ENCODE results near the gene SLC49A3. TPM values are rescaled to one million over a fixed set of nuclear protein-coding genes. Genes with fewer than 3 reads are reported as not detected.

The SLC49A3 gene
- total and polyA plus RNA-seq, 10 of the 15 experiments (the other 5 are each of a cell fraction or from before 2014, with no cell fraction given), result 0.09 to 0.85 (median 0.18) TPM; not detected in 4

DNA sequence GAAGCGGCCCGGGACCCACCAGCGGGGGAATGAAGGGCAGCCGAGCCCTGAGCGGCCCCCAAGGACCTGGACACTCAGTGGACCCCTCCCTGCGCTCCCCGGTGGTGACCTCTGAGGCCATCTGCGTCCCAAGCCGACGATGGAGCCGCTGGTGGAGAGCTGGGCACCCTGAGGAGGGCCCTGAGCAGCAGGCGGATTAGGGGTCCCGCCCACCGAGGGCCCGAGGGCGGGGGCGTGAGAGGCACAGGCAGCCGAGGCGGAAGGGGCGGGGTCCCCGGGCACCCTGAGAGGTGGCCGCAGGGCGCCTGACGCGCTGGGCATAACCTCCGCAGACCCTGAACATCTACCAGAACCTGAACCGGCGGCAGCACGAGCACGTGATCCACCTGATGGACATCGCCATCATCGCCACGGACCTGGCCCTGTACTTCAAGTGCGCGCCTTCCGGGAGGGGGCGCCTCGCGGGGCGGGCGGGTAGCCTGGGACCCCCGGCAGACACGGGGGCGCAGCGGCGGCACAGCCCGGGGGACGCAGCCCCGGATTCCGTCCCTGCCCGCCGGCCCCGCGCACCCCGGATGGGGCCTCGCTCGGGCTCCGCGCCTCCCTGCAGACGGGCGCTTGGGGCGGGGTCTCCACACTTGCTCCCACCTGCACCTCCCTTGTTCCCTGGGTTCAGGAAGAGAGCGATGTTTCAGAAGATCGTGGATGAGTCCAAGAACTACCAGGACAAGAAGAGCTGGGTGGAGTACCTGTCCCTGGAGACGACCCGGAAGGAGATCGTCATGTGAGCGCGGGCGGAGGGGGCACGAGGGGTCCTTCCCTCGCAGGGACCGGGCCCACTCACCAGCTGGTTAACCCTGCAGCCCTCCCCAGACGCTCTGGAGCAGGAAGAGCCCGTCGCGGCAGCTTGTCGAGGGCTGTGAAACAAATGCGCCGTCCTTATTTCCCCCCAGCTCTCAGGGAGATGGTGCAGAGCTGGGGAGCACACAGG is 25.2 kb downstream of the SLC49A3 start (continued):
- TF ChIP-seq IRF4 (IDR thresholded peaks at IDR 0.05; ENCODE audit: low read depth, low read length) (no peak), DPF2 (IDR thresholded peaks at IDR 0.05) (0 out of 2 replicates have a peak, but pooled peaks have one; percentile 39), SREBF2 (IDR thresholded peaks at IDR 0.05; ENCODE audit: low read length) (no peak), KDM1A (IDR thresholded peaks at IDR 0.05; ENCODE audit: borderline replicate concordance) (no peak), STAT1 (conservative IDR thresholded peaks at IDR 0.05) (no peak), CHD4 (IDR thresholded peaks at IDR 0.05) (no peak), CEBPB (IDR thresholded peaks at IDR 0.05; ENCODE audit: borderline replicate concordance in 1 of 2, low read depth in 2 of 2, low read length in 2 of 2) (no peak), HCFC1 (IDR thresholded peaks at IDR 0.05; ENCODE audit: low read length) (no peak)
- TF ChIP-seq, protein P1, sequence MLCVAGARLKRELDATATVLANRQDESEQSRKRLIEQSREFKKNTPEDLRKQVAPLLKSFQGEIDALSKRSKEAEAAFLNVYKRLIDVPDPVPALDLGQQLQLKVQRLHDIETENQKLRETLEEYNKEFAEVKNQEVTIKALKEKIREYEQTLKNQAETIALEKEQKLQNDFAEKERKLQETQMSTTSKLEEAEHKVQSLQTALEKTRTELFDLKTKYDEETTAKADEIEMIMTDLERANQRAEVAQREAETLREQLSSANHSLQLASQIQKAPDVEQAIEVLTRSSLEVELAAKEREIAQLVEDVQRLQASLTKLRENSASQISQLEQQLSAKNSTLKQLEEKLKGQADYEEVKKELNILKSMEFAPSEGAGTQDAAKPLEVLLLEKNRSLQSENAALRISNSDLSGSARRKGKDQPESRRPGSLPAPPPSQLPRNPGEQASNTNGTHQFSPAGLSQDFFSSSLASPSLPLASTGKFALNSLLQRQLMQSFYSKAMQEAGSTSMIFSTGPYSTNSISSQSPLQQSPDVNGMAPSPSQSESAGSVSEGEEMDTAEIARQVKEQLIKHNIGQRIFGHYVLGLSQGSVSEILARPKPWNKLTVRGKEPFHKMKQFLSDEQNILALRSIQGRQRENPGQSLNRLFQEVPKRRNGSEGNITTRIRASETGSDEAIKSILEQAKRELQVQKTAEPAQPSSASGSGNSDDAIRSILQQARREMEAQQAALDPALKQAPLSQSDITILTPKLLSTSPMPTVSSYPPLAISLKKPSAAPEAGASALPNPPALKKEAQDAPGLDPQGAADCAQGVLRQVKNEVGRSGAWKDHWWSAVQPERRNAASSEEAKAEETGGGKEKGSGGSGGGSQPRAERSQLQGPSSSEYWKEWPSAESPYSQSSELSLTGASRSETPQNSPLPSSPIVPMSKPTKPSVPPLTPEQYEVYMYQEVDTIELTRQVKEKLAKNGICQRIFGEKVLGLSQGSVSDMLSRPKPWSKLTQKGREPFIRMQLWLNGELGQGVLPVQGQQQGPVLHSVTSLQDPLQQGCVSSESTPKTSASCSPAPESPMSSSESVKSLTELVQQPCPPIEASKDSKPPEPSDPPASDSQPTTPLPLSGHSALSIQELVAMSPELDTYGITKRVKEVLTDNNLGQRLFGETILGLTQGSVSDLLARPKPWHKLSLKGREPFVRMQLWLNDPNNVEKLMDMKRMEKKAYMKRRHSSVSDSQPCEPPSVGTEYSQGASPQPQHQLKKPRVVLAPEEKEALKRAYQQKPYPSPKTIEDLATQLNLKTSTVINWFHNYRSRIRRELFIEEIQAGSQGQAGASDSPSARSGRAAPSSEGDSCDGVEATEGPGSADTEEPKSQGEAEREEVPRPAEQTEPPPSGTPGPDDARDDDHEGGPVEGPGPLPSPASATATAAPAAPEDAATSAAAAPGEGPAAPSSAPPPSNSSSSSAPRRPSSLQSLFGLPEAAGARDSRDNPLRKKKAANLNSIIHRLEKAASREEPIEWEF (IDR thresholded peaks at IDR 0.05; ENCODE audit: insufficient replicate concordance, low read depth, low read length), result no peak

Measured in GM12878 (cell line).